Right lung (tissue), 5 donors: ENCODE measurements around the gene NAGLU. TPM values are rescaled to one million over a fixed set of nuclear protein-coding genes. Genes with fewer than 3 reads are reported as not detected.
"Not testable (repeated sequence)": the region's sequence is repeated elsewhere in the genome, so short reads cannot be mapped to it uniquely, and the experiment has no call there.

Experiments
- DNase-seq, 2 donors: peaks; one replicate each; pipeline ENCODE4 v3.0.0-alpha.2; 2013
- polyA plus RNA-seq, 5 donors: library from polyadenylated mRNA; unstranded; fragments of 120-200 nt; gene quantifications; one replicate each; pipeline versions ENCODE4 v1.2.1 to v1.2.3, GENCODE V29; 2013; ENCODE audit warnings: inconsistent platforms in 1 of 5, low replicate concordance in 1 of 5; ENCODE audit not compliant: insufficient read length in 5 of 5, insufficient read depth in 1 of 5

Gene NAGLU
- polyA plus RNA-seq, 5 donors, result 9.8 to 19.2 (median 14.4) TPM

DNA sequence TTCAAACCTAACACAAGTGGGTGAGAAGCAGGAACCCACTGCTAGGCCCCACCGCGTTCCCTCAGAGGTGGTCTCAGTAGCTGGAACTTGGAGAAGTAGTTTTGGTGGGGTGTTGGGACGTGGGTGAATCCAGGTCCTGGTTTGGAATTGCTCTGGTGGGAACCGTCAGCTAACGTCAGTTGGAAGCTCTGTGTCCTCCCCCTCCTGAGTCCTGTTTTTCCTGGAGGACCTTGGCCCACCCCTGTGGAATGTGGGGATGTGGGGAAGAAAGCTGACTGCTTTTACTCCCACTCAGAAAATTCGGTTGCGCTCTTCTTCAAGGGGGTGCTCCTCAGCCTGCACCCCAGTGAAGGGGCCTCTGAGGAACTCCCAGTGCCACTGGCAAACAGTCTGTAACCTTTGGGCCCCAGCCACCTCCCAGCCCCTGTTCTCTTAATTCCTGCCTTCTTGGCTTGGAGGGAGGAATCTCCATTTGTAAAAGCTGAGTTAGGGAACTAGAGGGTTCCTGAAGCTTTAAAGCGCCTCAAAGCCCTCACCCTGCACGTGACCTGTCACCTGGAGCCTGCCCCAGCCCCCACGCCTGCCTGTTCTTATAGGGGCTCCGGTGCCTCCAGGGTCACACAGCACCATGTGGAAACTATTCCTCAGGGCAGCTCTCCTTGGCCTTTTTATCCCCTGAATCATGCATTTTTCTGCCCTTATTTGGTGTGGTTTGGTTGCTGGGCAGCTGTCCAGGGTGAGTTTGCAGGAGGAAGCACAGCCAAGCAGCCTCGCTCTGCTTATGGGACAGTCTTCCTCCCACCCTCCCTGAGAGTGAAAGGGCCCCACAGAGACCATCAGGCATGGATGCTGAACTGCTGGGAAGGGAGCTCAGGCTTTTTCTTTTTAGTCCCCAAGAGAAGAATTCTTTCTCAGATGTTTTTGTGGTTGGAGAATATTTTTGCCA, 16.2 kb upstream of the NAGLU start:
- peak; percentile 93 to 96 for DNase-seq

DNA sequence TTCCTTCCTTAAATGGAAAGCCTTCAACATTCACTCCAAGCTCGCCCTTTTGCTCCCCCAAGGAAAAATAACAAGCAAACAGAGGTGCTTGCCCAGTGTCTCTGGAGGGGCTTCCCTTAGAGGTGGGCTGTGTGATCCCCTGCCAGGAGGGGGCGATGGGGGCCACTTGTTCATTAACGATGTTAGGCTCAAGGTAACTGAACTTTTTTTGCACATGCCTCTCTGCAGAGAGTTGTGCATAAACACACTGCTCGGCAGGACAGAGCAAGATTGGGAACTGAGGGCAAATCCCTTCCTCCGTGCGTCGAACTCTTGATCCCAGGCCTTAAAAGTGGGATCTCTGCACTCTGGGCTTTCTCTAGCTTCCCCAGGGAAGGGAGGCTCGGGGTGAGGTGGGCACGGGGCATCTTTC, 15.5 kb upstream of the NAGLU start:
- no peak for DNase-seq

DNA sequence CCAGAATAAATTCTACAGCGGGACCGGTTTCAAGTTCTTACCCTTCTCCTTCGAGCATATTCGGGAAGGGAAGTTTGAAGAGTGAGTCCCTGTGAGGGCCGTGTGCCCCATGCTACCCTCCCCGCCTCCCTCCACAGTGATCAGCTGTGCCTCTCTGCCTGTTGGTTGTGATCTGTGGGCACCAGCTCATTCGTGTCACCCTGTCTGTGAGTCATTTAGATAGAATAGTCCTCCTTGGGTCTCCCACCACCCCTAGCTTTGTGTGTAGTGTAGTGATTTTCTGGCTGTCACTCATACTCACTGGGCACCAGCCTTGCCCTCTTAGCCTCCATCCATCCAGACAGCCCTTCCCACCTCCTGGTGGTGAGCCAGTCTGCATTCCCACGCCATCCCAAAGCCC, 15.0 kb upstream of the NAGLU start:
- DNase-seq, result no peak

DNA sequence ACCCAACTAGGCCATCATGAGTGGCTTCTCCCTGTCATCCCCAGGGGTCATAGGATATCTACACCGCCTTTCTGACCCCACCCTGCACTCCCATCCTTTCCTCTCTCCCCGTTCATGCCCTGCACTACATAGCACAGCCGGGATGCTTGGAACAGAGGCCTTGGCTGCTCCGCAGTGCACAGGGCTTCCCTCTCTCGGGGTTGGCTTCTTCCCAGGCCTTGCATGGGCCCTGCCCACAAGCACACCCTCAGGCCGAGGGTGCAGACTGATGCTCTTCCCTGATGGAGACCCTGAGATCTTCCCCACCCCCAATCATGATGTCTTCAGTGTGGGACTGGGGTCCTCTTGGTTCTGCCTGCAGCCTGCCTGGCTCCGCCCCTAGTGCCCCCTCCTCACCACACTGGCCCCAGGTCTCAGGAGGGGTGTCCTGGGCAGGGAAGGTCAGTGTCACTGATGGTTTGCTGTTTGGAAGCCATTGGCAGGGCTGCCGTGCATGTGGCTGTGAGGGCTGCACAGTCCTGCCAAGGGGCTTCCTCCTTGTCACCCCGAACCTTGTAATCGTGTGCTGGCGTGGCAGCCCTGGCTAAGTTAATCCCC, 14.3 kb upstream of the NAGLU start:
- no peak for DNase-seq

DNA sequence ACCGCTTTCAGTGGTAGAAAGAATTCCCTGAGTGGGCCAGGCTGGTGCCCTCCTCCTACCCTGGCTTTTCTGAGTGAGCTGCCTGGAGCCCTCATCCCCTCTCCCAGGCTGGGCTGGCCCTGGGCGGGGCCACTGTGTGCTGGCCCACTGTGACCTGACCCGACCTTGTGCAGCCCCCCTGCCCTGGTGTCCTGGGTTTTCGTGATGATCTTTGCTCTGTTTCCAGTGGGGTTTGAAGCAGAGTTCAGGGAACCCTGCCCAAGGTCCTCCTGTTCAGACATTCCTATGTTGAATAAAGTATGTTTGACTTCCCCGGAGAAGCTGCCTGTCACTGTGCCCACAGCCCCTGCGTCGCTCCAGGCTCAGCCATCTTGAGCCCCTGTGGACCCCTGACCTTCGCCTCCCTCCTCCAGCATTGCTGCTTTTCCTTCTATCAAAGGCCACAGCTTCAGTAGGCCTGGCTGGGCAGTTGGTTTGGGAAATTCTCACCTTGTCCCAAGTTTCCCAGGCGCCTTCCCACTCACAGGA, 13.7 kb upstream of the NAGLU start:
- DNase-seq, result no peak

DNA sequence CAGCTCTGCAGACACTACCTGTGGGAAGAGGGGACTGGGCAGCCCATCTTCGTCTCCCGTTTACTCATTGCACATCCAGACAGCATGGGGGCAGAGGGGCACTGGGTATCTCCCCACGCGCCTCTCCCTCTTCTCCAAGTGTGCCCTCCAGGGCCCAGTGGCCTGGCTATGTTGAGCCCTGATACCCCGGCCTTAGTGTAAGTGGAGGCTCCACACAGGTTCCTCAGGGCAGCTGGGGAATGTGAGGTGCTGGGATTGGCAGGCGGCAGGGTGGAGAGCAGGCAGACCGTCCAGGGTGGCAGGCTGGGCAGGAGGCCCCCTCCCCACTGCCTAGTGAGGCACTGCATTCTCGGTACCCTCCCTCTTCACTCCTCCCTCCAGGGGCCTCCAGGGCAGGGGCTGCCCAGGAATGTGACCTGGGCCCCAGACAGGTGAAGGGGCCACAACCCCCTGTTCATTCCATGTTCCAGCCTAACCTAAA, 13.2 kb upstream of the NAGLU start:
- no peak for DNase-seq

DNA sequence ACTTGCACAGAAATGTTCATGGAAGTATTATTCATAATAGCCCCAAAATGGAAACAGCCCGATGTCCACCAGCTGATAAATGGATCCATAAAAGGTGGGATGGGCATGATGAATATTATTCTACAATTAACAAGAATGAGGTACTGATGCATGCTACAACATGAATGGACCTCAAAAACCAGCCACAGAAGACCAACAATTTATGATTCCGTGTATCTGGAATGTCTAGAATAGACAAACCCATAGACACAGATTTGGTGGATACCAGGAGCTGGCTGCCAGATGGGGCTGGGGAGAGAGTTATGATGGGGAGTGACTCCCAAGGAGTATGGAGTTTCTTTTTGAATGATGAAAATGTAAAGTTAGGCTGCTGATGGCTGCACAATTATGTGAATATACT, 10.8 kb upstream of the NAGLU start:
- DNase-seq, result no peak

DNA sequence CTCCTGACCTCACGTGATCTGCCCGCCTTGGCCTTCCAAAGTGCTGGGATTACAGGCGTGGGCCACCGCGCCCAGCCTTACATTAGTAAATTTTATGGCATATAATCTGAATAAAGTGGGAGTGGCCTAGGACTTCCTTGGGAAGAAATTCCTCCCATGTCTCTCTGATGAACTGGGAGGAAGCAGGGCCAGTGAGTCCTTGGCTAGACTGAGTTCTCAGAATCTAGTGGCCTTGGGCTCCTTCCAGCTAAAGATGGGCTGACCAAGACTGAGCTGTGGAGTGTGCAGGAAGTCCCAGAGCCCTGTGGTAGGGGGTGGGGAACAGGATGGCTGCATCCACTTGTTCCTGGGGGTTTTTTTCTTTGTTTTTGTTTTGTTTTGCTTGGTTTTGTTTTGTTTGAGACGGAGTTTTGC, 10.0 kb upstream of the NAGLU start:
- DNase-seq, result no peak

DNA sequence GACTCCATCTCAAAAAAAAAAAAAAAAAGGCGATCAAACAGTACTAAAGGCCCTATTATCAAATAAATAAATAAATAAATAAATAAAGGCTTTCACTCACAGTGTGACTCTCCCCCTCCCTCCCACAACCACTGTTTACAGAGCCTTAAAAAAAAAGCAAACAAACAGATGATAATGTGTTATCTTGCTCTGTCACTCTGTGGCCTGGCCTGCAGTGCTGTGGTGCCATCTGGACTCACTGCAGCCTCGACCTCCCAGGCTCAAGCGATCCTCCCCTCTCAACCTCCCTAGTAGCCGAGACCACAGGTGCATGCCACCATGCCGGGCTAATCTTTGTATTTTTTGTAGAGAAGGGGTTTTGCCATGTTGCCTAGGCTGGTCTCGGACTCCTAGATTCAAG, 8.1 kb upstream of the NAGLU start:
- no peak for DNase-seq

DNA sequence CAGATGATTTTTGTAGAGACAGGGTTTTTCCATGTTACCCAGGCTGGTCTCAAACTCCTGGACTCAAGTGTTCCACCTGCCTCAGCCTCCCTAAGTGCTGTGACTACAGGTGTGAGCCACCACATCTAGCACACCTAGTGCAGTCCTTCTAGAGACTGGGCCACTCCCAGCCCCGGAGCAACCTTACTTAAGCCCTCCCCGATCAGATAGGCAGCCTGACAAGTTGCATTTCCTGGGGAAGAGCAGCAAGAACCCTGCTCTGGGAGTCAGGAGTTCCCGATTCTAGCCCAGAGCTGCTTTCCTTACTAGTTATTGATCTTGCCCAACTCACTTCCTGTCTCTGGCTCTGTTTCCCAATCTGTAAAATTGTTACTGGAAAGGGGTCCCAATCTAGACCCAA, 7.0 kb upstream of the NAGLU start:
- no peak for DNase-seq

DNA sequence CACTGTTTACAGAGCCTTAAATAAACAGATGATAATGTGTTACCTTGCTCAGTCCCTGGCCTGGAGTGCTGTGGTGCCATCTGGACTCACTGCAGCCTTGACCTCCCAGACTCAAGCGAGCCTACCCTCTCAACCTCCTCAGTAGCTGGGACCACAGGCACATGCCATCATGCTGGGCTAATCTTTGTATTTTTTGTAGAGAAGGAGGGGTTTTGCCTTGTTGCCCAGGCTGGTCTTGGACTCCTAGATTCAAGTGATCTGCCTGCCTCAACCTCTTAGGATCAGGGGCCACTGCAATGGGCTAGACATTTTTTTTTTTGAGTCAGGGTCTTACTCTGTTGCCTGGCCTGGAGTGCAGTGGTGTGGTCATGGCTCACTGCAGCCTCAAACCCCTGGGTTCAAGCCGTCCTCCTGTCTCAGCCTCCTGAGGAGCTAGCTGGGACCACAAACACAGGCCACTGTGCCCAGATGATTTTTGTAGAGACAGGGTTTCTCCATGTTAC, 5.0 kb upstream of the NAGLU start:
- no peak for DNase-seq

DNA sequence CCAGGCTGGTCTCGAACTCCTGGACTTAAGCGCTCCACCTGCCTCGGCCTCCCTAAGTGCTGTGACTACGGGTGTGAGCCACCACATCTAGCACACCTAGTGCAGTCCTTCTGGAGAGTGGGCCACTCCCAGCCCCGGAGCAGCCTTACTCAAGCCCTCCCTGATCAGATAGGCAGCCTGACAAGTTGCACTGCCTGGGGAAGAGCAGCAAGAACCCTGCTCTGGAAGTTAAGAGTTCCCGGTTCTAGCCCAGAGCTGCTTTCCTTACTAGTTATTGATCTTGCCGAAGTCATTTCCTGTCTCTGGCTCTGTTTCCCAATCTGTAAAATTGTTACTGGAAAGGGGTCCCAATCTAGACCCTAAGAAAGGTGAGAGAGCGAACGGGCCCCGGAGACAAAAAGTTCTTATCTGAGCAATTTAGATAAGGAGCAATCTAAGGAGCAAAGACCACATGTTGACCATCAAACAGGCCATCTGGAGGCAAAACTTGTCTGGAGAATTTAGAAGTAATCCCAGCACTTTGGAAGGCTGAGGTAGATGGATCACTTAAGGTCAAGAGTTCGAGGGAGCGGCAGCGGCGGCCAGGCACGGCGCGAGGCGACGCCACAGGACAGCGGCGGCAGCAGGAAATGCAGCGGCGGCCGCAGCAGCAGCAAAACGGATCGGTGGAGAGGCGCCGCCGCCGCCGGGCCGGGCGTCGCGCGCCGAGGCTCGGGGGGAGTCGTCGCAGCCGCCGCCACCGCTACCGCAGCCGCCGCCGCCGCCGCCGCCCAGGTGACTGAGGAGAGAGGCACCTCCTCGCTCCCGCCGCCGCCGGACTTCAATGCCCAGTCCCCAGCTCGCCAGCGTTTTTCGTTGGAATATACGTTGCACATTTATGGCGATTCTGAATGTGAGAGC, 4.3 kb upstream of the NAGLU start:
- DNase-seq, result peak; percentile 44 to 47

DNA sequence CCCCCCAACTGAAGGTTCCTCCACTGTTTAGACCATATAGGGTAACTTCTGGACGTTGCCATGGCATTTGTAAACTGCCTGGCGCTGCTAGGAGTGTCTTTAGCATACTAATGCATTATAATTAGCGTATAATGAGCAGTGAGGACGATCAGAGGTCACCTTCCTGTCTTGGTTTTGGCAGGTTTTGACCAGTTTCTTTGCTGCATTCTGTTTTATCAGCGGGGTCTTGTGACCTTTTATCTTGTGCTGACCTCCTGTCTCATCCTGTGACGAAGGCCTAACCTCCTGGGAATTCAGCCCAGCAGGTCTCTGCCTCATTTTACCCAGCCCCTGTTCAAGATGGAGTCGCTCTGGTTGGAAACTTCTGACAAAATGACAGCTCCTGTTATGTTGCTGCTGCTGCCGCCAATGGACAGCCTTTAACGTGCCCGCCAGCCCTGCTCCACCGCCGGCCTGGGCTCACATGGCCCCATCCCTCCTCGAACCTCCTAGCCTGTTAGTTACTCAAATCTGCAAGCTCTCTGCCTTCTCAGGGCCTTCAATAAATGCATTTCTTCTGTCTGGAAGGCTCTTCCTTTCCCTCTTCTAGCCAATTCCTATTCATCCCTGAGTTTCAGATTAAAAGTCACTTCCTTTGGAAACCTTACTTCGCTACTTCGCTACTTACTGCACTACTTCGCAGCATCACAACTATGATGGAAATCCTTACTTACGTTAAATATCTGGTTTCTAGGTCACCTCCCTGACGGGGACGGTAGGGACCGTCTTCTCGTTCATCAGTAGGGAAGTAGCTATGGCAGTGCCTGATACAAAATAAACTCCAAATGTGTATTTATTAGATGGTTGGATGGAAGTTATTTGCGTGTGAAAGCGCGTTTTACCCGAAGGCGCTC, 640 bp upstream of the NAGLU start:
- no peak for DNase-seq

DNA sequence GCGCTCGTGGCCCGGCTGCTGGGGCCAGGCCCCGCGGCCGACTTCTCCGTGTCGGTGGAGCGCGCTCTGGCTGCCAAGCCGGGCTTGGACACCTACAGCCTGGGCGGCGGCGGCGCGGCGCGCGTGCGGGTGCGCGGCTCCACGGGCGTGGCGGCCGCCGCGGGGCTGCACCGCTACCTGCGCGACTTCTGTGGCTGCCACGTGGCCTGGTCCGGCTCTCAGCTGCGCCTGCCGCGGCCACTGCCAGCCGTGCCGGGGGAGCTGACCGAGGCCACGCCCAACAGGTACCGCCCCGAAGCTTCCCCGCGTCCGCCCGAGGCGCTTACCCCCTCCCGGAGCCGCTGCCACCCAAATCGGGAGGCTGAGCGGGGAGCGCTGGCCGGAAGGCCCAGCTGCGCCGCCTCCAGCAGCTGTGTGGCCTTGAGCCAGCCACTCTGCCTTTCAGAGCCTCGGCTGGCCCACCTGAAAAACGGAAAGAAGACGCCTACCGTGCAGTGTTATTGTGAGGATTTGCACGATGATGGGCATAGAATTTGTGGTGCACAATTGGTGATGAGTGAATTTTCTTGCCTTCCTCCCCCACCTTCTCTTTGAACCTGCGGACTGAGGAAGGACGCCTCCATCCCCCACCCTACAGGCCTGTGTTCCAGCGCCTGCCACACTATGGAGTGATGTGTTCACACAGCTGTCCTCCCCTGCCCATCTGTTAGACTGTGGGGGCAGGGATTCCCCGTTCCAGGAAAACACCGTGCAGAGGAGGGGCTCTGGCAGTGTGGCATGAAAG, 523 bp downstream of the NAGLU start:
- DNase-seq, result peak; percentile 67 to 75

DNA sequence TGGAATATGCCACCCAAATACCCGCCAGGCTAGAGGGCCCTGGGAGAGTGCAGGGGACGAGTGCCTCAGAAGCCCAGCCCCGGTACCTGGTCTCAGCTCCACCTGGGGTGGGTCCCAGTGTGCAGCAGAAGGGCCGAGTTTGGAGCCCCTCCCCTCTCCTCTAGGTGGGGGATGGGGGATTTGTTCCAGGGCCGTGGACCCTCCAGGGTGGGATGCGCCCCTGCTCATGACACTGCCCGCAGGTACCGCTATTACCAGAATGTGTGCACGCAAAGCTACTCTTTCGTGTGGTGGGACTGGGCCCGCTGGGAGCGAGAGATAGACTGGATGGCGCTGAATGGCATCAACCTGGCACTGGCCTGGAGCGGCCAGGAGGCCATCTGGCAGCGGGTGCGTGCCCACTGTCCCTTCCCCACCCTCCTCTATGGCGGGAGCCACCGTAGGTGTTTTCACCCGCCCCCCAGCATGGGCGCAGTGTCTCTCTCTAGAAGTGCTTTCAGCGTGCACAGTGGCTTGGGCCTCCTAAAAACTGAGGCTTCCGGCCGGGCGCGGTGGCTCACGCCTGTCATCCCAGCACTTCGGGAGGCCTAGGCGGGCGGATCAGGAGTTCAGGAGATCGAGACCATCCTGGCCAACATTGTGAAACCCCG, 1.2 kb downstream of the NAGLU start:
- no peak for DNase-seq

DNA sequence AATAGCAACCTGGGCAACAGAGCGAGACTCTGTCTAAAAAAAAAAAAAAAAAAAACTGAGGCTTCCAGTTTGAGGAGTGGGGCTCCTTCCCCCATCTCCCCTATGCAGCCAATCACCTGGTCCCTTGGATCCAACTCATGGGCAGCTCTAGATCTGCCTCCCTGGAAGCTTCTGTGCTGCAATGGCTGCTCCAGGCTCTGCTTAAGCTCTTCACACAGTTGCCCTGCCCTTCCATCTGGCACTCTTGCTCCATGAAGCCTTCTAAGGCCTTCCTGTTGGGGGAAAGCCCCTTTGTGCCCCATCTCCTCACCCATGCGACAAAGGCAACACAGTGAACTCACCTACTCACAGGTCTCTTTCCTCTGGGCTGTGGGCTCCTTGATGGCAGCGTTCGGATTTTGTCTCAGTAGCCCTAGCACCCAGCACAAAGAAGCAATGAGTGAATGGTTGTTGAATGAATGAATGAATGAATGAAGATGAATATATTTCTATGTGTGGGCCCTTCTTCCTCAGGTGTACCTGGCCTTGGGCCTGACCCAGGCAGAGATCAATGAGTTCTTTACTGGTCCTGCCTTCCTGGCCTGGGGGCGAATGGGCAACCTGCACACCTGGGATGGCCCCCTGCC, 1.9 kb downstream of the NAGLU start:
- no peak for DNase-seq

DNA sequence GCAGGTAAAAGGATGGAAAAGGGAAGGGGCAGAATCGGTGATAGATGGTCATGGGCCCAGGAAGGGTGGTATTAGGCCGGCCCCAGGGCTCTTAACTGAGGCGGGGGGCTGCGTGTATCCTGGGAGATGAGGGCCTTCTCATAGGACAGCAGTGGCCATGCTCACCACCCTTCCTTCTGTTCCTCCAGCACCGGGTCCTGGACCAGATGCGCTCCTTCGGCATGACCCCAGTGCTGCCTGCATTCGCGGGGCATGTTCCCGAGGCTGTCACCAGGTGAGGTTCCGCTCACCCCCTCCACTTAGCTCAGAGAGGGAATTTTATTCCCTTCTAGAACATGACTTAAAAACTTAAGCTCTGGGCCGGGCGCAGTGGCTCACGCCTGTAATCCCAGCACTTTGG, 2.4 kb downstream of the NAGLU start:
- DNase-seq, result no peak

DNA sequence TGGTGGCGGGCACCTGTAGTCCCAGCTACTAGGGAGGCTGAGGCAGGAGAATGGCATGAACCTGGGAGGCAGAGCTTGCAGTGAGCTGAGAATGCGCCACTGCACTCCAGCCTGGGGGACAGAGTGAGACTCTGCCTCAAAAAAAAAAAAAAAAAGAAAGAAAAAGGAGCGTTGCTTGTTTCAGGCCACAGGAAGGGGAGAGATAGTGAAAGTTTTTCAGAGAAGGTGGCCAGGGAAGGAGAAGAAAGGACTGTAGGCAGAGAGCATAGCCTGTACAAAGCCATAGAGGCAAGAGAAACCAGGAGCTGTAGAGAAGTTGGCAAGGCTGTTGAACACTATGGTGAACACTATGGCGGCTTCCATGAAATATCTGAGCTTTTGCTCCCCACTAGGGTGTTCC, 4.5 kb downstream of the NAGLU start:
- not testable (repeated sequence) for DNase-seq
